HG03354 (cell line): ENCODE measurements around the gene TIAM2.
A peak's percentile ranks its signal among the peaks of the same experiment; 100 is the strongest.

Experiments used
- ATAC-seq: cut with Tn5 transposase; IDR thresholded peaks from one replicate; pipeline ENCODE4 v1.9.1; 2021; ENCODE audit warnings: mild to moderate bottlenecking; ENCODE audit not compliant: unreplicated experiment, poor library complexity, severe bottlenecking

The TIAM2 gene

GRCh38 chr6:155265843-155266535 is 270.9 kb downstream of the TIAM2 start:
- no peak for ATAC-seq

- ATAC-seq, result no peak
Observed at GRCh38 chr6:155267411-155267810, 272.3 kb downstream of the TIAM2 start.

GRCh38 chr6:155268088-155268867 is 273.2 kb downstream of the TIAM2 start:
- ATAC-seq, result peak; percentile 67

GRCh38 chr6:155269765-155270164 is 274.6 kb downstream of the TIAM2 start:
- ATAC-seq, result no peak

GRCh38 chr6:155270561-155271091 is 275.5 kb downstream of the TIAM2 start:
- no peak for ATAC-seq

GRCh38 chr6:155271145-155271544 is 276.0 kb downstream of the TIAM2 start:
- ATAC-seq, result no peak

GRCh38 chr6:155272353-155273232 is 277.5 kb downstream of the TIAM2 start:
- no peak for ATAC-seq

GRCh38 chr6:155273431-155273830 is 278.3 kb downstream of the TIAM2 start:
- no peak for ATAC-seq

- ATAC-seq, result no peak
Observed at GRCh38 chr6:155274106-155274505, 279.0 kb downstream of the TIAM2 start.

GRCh38 chr6:155274533-155274932 is 279.4 kb downstream of the TIAM2 start:
- no peak for ATAC-seq

- ATAC-seq, result no peak
Observed at GRCh38 chr6:155275808-155276480, 280.8 kb downstream of the TIAM2 start.

GRCh38 chr6:155276638-155277037 is 281.5 kb downstream of the TIAM2 start:
- ATAC-seq, result no peak

- ATAC-seq, result no peak
Observed at GRCh38 chr6:155278319-155279049, 283.4 kb downstream of the TIAM2 start.

GRCh38 chr6:155284775-155285174 is 289.7 kb downstream of the TIAM2 start:
- no peak for ATAC-seq

GRCh38 chr6:155287762-155288161 is 292.6 kb downstream of the TIAM2 start:
- no peak for ATAC-seq

GRCh38 chr6:155290491-155290890 is 295.4 kb downstream of the TIAM2 start:
- no peak for ATAC-seq

GRCh38 chr6:155291291-155291690 is 296.2 kb downstream of the TIAM2 start:
- ATAC-seq, result no peak

- ATAC-seq, result no peak
Observed at GRCh38 chr6:155292711-155293110, 297.6 kb downstream of the TIAM2 start.

- ATAC-seq, result no peak
Observed at GRCh38 chr6:155297669-155298068, 302.6 kb downstream of the TIAM2 start.
